Suppressor macrophage treated with lipopolysaccharide for 1 hour (primary cell): ENCODE results near the gene PCDHGA2.
"Not testable (repeated sequence)": the region's sequence is repeated elsewhere in the genome, so short reads cannot be mapped to it uniquely, and the experiment has no call there.

Experiments used
- DNase-seq, 3 donors: peaks; one replicate each; pipeline ENCODE4 v3.0.0-alpha.2; 2020 to 2022

PCDHGA2 gene

GRCh38 chr5:141349917-141350619 lies 11.5 kb downstream of the PCDHGA2 start, which contains the start of gene PCDHGB1:
TSS of gene PCDHGB1 (plus strand) at chr5:141350099. CDS start at chr5:141350261, 162 bp downstream.
- peak in 2 of 3 donors; percentile 31 to 51 for DNase-seq

GRCh38 chr5:141351591-141351990 lies 13.0 kb downstream of the PCDHGA2 start:
- no peak for DNase-seq

DNA sequence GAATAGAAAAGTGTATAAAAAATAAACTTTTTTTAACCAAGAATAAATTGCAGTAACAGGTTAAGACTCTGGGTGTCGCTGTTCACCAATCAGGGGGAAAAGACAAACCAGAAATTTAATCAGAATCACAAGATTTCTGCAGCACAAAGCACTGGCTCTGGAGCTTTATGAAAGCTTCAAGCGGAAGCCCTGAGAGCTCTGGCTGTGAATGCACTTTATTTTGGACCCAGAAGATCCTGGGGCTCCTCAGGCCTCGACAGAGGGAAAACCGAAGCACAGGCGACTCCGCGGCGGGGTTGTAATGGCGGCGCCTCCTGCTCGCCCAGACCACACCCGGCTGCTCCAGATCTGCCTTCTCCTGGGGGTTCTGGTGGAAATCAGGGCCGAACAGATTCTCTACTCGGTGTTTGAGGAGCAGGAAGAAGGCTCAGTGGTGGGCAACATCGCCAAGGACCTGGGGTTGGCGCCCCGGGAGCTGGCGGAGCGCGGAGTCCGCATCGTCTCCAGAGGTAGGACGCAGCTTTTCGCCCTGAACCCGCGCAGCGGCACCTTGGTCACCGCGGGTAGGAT lies 16.4 kb downstream of the PCDHGA2 start, which contains the start of gene PCDHGA4:
PCDHGA4 (plus strand) TSS at position 122 of the 570 bp plus-strand sequence; CDS start at position 209, 87 bp downstream.
- peak in 1 of 3 donors; percentile 11 for DNase-seq

GRCh38 chr5:141355641-141356040 lies 17.1 kb downstream of the PCDHGA2 start:
- DNase-seq, result no peak

GRCh38 chr5:141356133-141356532 lies 17.6 kb downstream of the PCDHGA2 start:
- no peak for DNase-seq

GRCh38 chr5:141356950-141357349 lies 18.4 kb downstream of the PCDHGA2 start:
- no peak for DNase-seq

GRCh38 chr5:141359790-141360426 lies 21.3 kb downstream of the PCDHGA2 start, which contains the start of gene PCDHGB2:
TSS of gene PCDHGB2 (plus strand) at chr5:141359994. CDS start at chr5:141360136, 142 bp downstream.
- peak; percentile 31 to 43 (median 38) for DNase-seq

- no peak for DNase-seq
Observed at GRCh38 chr5:141360685-141361084, 22.1 kb downstream of the PCDHGA2 start.

GRCh38 chr5:141362719-141363118 lies 24.2 kb downstream of the PCDHGA2 start:
- DNase-seq, result no peak

DNA sequence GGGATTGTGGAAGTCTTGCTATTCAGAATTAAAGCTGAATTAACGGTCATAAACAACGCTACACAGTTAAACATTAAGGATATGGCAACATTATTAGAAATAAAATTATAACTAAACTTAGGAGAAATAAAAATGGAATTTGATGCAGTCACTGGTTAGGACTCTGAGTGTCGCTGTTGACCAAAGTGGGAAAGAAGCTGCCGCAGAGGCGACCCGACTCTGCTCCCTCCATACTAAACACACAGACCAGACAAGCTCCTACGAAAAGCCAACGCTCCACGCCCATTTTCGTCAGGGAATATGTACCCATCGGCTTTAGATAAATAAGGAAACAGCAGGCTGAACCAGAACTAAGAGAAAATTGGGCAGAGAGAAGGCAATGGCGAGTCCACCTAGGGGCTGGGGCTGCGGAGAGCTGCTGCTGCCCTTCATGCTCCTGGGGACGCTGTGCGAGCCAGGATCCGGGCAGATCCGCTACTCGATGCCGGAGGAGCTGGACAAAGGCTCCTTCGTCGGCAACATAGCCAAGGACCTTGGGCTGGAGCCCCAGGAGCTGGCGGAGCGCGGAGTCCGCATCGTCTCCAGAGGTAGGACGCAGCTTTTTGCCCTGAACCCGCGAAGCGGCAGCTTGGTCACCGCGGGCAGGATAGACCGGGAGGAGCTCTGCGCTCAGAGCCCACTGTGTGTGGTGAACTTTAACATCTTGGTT lies 25.5 kb downstream of the PCDHGA2 start, which contains the start of gene PCDHGA5:
PCDHGA5 (plus strand) TSS at position 211 of the 709 bp plus-strand sequence; CDS start at position 380, 169 bp downstream.
- DNase-seq, result no peak

DNA sequence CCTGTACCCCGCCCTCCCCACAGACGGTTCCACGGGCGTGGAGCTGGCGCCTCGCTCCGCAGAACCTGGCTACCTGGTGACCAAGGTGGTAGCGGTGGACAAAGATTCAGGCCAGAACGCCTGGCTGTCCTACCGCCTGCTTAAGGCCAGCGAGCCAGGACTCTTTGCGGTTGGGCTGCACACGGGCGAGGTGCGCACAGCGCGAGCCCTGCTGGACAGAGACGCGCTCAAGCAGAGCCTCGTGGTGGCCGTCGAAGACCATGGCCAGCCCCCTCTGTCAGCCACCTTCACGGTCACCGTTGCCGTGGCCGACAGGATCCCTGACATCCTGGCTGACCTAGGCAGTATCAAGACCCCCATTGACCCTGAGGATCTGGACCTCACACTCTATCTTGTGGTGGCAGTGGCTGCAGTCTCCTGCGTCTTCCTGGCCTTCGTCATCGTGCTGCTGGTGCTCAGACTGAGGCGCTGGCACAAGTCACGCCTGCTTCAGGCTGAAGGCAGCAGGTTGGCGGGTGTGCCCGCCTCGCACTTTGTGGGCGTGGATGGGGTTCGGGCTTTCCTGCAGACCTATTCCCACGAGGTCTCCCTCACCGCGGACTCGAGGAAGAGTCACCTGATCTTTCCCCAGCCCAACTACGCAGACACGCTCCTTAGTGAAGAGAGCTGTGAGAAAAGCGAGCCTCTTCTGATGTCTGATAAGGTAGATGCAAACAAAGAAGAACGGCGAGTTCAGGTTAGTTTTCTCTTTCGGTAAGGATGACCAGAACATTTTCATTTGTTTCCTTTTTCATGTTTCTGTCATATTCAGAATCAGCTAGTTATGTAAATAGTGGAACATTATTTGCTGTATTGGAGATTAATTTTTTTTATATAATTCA lies 27.7 kb downstream of the PCDHGA2 start:
- DNase-seq, result no peak

GRCh38 chr5:141369994-141370848 lies 31.7 kb downstream of the PCDHGA2 start, which contains the start of gene PCDHGB3:
TSS of gene PCDHGB3 (plus strand) at chr5:141370242. CDS start at chr5:141370395, 153 bp downstream.
- peak; percentile 34 to 51 (median 39) for DNase-seq

GRCh38 chr5:141371572-141372475 lies 33.3 kb downstream of the PCDHGA2 start:
- DNase-seq, result no peak

- DNase-seq, result no peak
Observed at GRCh38 chr5:141373673-141374317, 35.2 kb downstream of the PCDHGA2 start, which contains the start of gene PCDHGA6. TSS of gene PCDHGA6 (plus strand) at chr5:141373891. CDS start at chr5:141374084, 193 bp downstream.

- DNase-seq, result no peak
Observed at GRCh38 chr5:141374627-141375026, 36.1 kb downstream of the PCDHGA2 start.

GRCh38 chr5:141375444-141376155 lies 37.0 kb downstream of the PCDHGA2 start:
- not testable (repeated sequence) for DNase-seq

DNA sequence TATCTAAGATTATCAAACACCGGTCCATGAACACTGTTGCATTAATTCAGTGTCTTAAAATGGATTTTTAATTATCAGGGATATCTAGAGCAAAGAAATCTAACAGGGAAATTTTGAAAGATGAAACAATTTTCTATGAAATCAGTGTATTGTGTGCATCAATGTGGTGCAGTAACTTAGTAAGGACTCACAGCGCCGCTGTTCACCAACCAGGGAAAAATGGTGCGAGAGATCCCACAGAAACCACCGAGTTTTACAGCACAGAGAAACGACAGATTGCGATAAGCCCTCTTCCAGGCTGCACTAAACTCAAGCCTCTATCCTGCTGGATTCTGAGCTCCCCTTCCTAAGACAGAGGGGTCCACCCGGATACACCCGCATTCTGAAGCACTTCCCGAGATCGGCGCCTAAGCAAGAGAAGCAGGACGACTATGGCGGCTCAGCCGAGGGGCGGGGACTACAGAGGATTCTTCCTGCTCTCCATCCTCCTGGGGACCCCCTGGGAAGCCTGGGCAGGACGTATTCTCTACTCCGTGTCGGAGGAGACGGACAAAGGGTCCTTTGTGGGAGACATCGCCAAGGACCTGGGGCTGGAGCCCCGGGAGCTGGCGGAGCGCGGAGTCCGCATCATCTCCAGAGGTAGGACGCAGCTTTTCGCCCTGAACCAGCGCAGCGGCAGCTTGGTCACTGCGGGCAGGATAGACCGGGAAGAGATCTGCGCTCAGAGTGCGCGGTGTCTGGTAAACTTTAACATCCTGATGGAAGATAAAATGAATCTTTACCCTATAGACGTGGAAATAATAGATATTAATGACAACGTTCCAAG lies 44.1 kb downstream of the PCDHGA2 start, which contains the start of gene PCDHGA7:
PCDHGA7 (plus strand) TSS at position 274 of the 826 bp plus-strand sequence; CDS start at position 432, 158 bp downstream.
- peak in 1 of 3 donors; percentile 7 for DNase-seq
